H9 (cell line): ENCODE data around the gene SLC13A1. TPM values are rescaled to one million over a fixed set of nuclear protein-coding genes. Genes with fewer than 3 reads are reported as not detected.

ENCODE experiments used
- DNase-seq: peaks from one replicate; pipeline ENCODE4 v3.0.0-alpha.2; 2017
- H2AFZ ChIP-seq: one replicate; pipeline ENCODE4 v1.6.1; 2013; ENCODE audit warnings: mild to moderate bottlenecking, low read length, control low read depth, moderate library complexity
- H2AK5ac ChIP-seq: 2 replicates; pipeline ENCODE4 v1.6.1; 2013; ENCODE audit warnings: low read length, control low read depth, mixed read lengths; ENCODE audit not compliant: insufficient read length
- H2BK120ac ChIP-seq: one replicate; pipeline ENCODE4 v1.6.1; 2013; ENCODE audit warnings: low read depth, mild to moderate bottlenecking, low read length, control low read depth, inconsistent platforms; ENCODE audit not compliant: poor library complexity, severe bottlenecking
- H2BK12ac ChIP-seq: 2 replicates; pipeline ENCODE4 v1.6.1; 2013; ENCODE audit warnings: low read length, control low read depth, mixed read lengths, low read depth; ENCODE audit not compliant: insufficient read length
- H2BK15ac ChIP-seq: 2 replicates; pipeline ENCODE4 v1.6.1; 2013; ENCODE audit warnings: low read depth, low read length, control low read depth
- H2BK20ac ChIP-seq: one replicate; pipeline ENCODE4 v1.6.1; 2013; ENCODE audit warnings: low read depth, mild to moderate bottlenecking, low read length, control low read depth, inconsistent platforms; ENCODE audit not compliant: poor library complexity, severe bottlenecking
- H2BK5ac ChIP-seq: 2 replicates; pipeline ENCODE4 v1.6.1; 2013; ENCODE audit warnings: low read length, control low read depth, mixed read lengths; ENCODE audit not compliant: insufficient read length
- H3K14ac ChIP-seq: 2 replicates; pipeline ENCODE4 v1.6.1; 2013; ENCODE audit warnings: low read length, control low read depth; ENCODE audit not compliant: insufficient read depth
- H3K18ac ChIP-seq: 2 replicates; pipeline ENCODE4 v1.6.1; 2013; ENCODE audit warnings: low read depth, mild to moderate bottlenecking, mixed read lengths, low read length, control low read depth; ENCODE audit not compliant: insufficient read length
- H3K23ac ChIP-seq: 2 replicates; pipeline ENCODE4 v1.6.1; 2013; ENCODE audit warnings: low read length, control low read depth, mixed read lengths, low read depth; ENCODE audit not compliant: insufficient read length
- H3K23me2 ChIP-seq: 2 replicates; pipeline ENCODE4 v1.6.1; 2013; ENCODE audit warnings: low read depth, mild to moderate bottlenecking, mixed read lengths, low read length, control low read depth; ENCODE audit not compliant: insufficient read length, poor library complexity, severe bottlenecking
- H3K27ac ChIP-seq: 2 replicates; pipeline ENCODE4 v1.5.1; 2013; ENCODE audit warnings: low read length, control low read depth, mixed read lengths, low read depth; ENCODE audit not compliant: insufficient read length
- H3K27me3 ChIP-seq: 2 replicates; pipeline ENCODE4 v1.6.1; 2013; ENCODE audit warnings: low read length, control low read depth, inconsistent platforms; ENCODE audit not compliant: insufficient read depth
- H3K4ac ChIP-seq: 2 replicates; pipeline ENCODE4 v1.6.1; 2013; ENCODE audit warnings: low read depth, mild to moderate bottlenecking, control low read depth, inconsistent platforms, low read length, moderate library complexity
- H3K4me1 ChIP-seq: 2 replicates; pipeline ENCODE4 v1.6.1; 2013; ENCODE audit warnings: low read length, control low read depth, inconsistent platforms; ENCODE audit not compliant: insufficient read depth
- H3K4me2 ChIP-seq: 2 replicates; pipeline ENCODE4 v1.6.1; 2013; ENCODE audit warnings: low read length, control low read depth, mixed read lengths; ENCODE audit not compliant: insufficient read length, insufficient read depth
- H3K56ac ChIP-seq: 2 replicates; pipeline ENCODE4 v1.6.1; 2013; ENCODE audit warnings: low read depth, mild to moderate bottlenecking, mixed read lengths, low read length, control low read depth; ENCODE audit not compliant: insufficient read length
- H3K79me1 ChIP-seq: 2 replicates; pipeline ENCODE4 v1.6.1; 2013; ENCODE audit warnings: low read depth, mild to moderate bottlenecking, moderate library complexity, low read length, control low read depth, inconsistent platforms; ENCODE audit not compliant: insufficient read depth, poor library complexity, severe bottlenecking
- H3K79me2 ChIP-seq: 2 replicates; pipeline ENCODE4 v1.6.1; 2013; ENCODE audit warnings: low read length, control low read depth, inconsistent platforms; ENCODE audit not compliant: insufficient read depth
- H3K9ac ChIP-seq: 2 replicates; pipeline ENCODE4 v1.6.1; 2013; ENCODE audit warnings: low read length, control low read depth, mixed read lengths; ENCODE audit not compliant: insufficient read length; ENCODE audit errors: extremely low read depth
- H3K9me3 ChIP-seq: one replicate; pipeline ENCODE4 v1.6.1; 2013; ENCODE audit warnings: low read depth, low read length, inconsistent platforms; ENCODE audit not compliant: control insufficient read depth
- H3T11ph ChIP-seq: one replicate; pipeline ENCODE4 v1.6.1; 2013; ENCODE audit warnings: mild to moderate bottlenecking, low read length, control low read depth, inconsistent platforms
- H4K20me1 ChIP-seq: one replicate; pipeline ENCODE4 v1.6.1; 2013; ENCODE audit not compliant: control insufficient read depth, insufficient read length, insufficient read depth
- H4K5ac ChIP-seq: 2 replicates; pipeline ENCODE4 v1.6.1; 2013; ENCODE audit warnings: low read depth, mild to moderate bottlenecking, mixed read lengths, low read length, control low read depth; ENCODE audit not compliant: insufficient read length
- H4K8ac ChIP-seq: replicated peaks from 2 replicates; pipeline ENCODE4 v1.6.1; 2013; ENCODE audit warnings: low read length, control low read depth, mixed read lengths, low read depth; ENCODE audit not compliant: insufficient read length
- H4K91ac ChIP-seq: 2 replicates; pipeline ENCODE4 v1.6.1; 2013; ENCODE audit warnings: low read depth, mild to moderate bottlenecking, moderate library complexity, mixed read lengths, low read length, control low read depth; ENCODE audit not compliant: insufficient read length
- H3K27ac Mint-ChIP-seq, 3 experiments: 2 replicates in 2 of 3; 3 replicates in 1 of 3; pipeline ENCODE4 v1.8.0; 2020 to 2021; ENCODE audit warnings: mixed read lengths in 3 of 3, mild to moderate bottlenecking in 1 of 3, moderate library complexity in 1 of 3
- H3K27me3 Mint-ChIP-seq: 2 replicates; pipeline ENCODE4 v1.8.0; 2021; ENCODE audit warnings: low read depth, mild to moderate bottlenecking, moderate library complexity, mixed read lengths
- H3K36me3 Mint-ChIP-seq, 3 experiments: 2 replicates in 2 of 3; 3 replicates in 1 of 3; pipeline ENCODE4 v1.8.0; 2020 to 2021; ENCODE audit warnings: low read depth in 3 of 3, mixed read lengths in 3 of 3; ENCODE audit not compliant: insufficient read depth in 1 of 3
- H3K4me1 Mint-ChIP-seq, 2 experiments: 2 replicates each; pipeline ENCODE4 v1.8.0; 2020; ENCODE audit warnings: mixed read lengths in 2 of 2
- H3K4me3 Mint-ChIP-seq, 2 experiments: 2 replicates in 1 of 2; 3 replicates in 1 of 2; pipeline ENCODE4 v1.8.0; 2020 to 2021; ENCODE audit warnings: mild to moderate bottlenecking in 2 of 2, mixed read lengths in 2 of 2, moderate library complexity in 1 of 2
- H3K9me3 Mint-ChIP-seq, 2 experiments: 2 replicates in 1 of 2; 3 replicates in 1 of 2; pipeline ENCODE4 v1.8.0; 2020; ENCODE audit warnings: mild to moderate bottlenecking in 2 of 2, mixed read lengths in 2 of 2, moderate library complexity in 1 of 2
- total RNA-seq: library from RNA; stranded (reverse); gene quantifications from 2 replicates; pipeline ENCODE4 v1.2.1, GENCODE V29; 2021
- TF ChIP-seq, protein P1 (sequence below): fragments of 200-600 bp; sonication (generic); conservative IDR thresholded peaks from 3 replicates; pipeline ENCODE4 v1.8.0; 2021; ENCODE audit warnings: antibody characterized with exemption, mild to moderate bottlenecking

The SLC13A1 gene
- total RNA-seq, 1 experiment from 2014 or later = not detected

DNA sequence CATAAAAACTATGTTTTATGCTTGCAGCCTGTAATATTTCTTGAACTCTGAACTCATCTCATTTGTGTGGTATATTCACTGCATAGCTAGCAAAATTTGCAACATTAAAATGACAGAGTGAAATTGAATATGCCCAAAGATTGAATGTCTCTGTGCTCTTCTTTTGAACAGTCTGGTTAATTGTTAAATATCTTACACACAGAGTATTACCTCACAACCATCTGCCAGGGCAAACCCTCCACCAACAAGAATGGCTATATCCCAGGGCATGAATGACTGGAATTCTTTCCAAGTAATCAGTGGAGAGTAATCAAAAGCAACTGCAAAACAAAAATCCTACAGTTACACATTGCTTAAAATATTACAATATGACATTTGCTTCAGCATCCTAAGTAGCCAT is 76.9 kb downstream of the SLC13A1 start:
- Histone ChIP-seq H3K4me2 (no peak overlapping the region), H3T11ph (no peak overlapping the region), H2AFZ (no peak overlapping the region), H3K23me2 (no peaks in the 10 kb centered on the region), H2BK15ac (no peak overlapping the region), H2BK120ac (no peak overlapping the region), H3K14ac (no peak overlapping the region), H3K27me3 (no peaks in the 10 kb centered on the region), H3K23ac (no peak overlapping the region), H3K56ac (no peak overlapping the region), H2BK20ac (no peak overlapping the region), H4K91ac (no peak overlapping the region), H4K20me1 (no peaks in the 10 kb centered on the region), H3K18ac (no peak overlapping the region), H2BK12ac (no peak overlapping the region), H4K5ac (no peak overlapping the region), H3K79me1 (no peaks in the 10 kb centered on the region), H2BK5ac (no peak overlapping the region), H3K4me1 (no peaks in the 10 kb centered on the region), H3K9me3 (no peaks in the 10 kb centered on the region), H4K8ac (no peak overlapping the region), H3K27ac (no peak overlapping the region), H2AK5ac (no peak overlapping the region), H3K79me2 (no peaks in the 10 kb centered on the region), H3K9ac (no peak overlapping the region), H3K4ac (no peak overlapping the region)
- Mint-ChIP-seq H3K4me1 (peaks cover 9 to 11% of the 10 kb centered on the region in 2 experiments), H3K36me3 (no peaks in the 10 kb centered on the region), H3K4me3 (no peak overlapping the region), H3K27ac (no peak overlapping the region), H3K9me3 (no peaks in the 10 kb centered on the region), H3K27me3 (no peaks in the 10 kb centered on the region)
- DNase-seq = no peak
- TF ChIP-seq, protein P1, sequence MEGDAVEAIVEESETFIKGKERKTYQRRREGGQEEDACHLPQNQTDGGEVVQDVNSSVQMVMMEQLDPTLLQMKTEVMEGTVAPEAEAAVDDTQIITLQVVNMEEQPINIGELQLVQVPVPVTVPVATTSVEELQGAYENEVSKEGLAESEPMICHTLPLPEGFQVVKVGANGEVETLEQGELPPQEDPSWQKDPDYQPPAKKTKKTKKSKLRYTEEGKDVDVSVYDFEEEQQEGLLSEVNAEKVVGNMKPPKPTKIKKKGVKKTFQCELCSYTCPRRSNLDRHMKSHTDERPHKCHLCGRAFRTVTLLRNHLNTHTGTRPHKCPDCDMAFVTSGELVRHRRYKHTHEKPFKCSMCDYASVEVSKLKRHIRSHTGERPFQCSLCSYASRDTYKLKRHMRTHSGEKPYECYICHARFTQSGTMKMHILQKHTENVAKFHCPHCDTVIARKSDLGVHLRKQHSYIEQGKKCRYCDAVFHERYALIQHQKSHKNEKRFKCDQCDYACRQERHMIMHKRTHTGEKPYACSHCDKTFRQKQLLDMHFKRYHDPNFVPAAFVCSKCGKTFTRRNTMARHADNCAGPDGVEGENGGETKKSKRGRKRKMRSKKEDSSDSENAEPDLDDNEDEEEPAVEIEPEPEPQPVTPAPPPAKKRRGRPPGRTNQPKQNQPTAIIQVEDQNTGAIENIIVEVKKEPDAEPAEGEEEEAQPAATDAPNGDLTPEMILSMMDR = no peak
